ENCODE measurements around the gene ANO2.
A peak's percentile ranks its signal among the peaks of the same experiment; 100 is the strongest.

Gene ANO2

DNA sequence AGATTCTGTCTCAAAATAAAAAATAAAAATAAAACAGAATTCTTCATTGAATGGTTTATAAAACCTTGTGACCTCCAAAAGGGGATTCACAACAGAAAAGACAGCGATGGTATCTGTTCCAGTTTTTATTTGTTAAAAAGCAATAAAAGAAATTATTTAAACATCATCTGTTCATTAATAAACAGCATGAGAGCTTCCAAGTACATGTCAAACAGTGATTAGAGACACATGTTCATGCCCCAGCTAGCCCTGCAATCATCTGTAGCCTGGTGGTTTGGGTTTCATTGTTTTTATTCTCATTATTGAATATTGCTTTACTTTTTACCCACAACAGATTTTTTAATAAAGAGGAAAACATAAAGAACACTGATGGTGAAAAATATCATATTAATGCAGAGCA, 173.3 kb downstream of the ANO2 start:
- no peak for DNase-seq

DNA sequence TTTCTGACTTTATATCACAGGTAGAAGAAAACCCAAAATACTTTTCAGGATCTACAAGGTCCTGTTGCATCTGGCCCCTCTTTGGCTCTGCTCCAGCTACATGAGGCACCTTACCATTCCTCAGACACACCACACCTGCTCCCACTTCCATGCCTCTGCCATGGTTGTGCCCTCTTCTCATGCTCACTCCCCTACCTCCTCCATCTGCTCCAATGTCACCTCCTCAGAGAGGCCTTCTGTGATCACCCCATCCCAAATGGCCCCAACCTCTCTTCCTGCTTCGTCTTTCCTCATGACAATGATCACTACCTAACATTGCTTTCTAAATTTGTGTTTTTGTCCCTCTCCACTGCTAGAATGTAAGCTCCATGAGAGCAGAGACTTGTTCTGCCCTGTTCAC, 174.3 kb downstream of the ANO2 start:
- no peak for DNase-seq

DNA sequence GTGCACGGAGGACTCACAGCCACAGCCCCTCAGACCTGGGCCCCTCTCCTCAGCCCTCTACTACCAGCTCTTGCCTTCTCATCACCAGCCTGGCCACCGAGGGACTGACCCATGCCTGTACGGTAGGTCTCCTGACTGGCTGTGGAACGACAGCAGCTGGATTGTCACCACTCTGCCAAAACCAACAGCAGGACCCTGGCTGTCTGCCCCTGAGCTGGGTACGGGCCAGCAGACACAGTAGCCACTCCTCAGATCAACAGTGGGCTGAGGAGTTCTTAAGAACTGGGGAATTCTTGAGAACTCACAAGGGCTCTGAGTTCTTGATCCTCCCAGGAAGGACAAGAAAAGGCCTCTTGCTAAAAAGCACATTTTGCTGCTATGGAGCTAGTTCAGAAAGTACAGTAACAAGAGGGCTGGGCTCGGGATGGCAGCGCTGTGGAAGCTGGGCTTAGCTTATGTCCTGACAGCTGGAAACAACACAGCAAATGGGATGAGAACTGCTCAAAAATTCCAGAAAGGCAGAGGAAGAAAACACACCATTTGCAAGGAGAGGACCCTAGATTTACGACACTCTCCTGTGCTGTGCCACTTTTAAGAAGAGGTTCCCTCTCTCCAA, 176.4 kb downstream of the ANO2 start:
- no peak for DNase-seq

DNA sequence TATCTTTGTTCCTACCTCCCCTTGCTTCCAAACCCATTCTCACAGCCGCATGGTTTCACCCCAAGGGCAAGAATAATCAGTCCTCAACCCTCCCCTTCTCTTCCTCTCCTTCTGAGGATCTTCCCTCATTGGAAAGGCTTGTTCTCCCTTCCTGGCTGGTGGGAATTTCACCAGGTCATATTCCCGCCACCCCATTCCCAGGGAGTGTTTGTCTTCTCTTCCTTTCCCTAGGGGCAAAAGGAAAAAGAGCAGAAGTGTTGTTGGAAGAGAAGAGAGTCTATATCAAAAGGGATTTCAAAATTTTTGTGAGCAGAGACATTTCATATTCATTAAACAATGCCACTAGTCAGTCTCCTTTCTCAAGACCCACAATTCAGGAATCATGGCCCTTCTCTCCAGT, 176.9 kb downstream of the ANO2 start:
- DNase-seq = no peak

DNA sequence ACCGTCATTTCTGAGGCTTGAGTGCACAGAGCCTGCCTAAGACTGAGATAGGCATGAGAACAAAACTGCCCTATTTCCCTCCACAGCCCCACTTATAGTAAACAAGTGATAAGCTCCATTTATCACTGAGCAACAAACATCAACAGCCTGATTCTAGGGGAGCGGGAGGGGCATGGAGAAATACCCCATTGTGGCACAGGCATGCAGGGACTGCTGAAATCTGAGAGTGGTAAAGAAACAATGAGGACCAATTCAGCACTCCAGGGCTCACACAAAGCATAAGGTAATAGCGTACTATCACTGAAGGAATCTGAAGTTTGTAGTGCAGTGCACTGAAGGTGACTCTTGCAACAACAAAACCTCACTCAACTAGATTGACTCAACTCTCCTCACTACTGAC, 186.7 kb downstream of the ANO2 start:
- DNase-seq = no peak

DNA sequence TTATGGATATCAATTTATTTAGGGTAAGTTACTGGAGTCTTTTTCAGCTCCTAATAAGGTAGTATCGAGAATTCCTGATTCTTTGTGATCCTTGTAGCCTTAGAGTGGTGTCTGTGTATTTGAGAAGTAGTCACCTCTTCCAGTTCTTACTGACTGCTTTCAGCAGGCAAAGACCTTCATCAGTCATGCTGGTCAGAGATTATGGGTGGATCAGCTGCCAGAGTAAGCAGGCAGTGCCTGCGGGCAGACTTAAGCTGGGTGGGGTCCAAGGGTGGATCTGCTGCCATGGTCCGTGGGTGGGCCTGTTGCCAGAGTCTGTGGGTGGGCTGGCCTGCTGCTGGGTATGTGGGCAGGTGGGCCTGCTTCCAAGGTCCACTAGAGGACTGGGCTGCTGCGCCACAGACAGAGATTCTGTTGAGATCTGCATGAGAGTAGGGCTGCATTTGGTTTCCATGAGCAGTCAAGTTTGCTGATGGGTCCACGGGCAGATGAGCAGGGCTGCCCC, 188.7 kb downstream of the ANO2 start:
- DNase-seq = no peak

DNA sequence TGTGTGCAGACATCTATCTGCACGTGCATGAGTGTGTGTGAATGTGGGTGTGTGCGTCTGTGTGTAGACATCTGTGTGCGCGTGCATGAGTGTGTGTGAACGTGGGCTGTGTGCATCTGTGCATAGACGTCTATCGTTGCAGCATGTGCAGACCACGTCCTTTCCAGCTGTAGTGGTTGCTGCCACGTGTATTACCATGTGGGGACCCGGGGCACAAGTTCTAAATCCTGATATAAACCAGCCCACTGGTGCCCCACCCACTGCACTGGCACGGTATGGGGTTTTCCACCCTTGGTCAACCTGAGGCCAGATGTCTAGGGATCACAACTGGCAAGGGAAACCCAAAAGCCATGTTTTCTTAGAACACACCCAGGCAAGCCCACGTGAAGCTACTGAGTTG, 197.0 kb downstream of the ANO2 start:
- DNase-seq = no peak

DNA sequence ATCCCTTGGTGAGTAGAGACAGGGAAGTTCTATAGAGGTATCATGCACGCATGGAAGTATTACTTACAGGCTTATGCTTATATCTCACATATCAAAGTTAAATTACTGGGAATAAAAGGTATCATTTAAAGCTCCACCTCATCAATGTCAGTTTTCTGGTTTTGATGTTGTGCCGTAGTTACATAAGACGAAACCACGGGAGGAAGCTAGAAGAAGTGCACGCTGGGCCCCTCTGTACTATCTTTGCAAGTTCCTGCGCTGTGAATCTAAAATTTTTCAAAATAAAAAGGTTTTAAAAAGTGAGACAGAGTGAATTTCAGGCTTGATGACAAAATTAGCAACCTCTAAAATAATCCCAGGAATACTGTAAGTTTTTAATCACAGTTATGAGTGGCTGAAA, 198.1 kb downstream of the ANO2 start:
- no peak for DNase-seq

DNA sequence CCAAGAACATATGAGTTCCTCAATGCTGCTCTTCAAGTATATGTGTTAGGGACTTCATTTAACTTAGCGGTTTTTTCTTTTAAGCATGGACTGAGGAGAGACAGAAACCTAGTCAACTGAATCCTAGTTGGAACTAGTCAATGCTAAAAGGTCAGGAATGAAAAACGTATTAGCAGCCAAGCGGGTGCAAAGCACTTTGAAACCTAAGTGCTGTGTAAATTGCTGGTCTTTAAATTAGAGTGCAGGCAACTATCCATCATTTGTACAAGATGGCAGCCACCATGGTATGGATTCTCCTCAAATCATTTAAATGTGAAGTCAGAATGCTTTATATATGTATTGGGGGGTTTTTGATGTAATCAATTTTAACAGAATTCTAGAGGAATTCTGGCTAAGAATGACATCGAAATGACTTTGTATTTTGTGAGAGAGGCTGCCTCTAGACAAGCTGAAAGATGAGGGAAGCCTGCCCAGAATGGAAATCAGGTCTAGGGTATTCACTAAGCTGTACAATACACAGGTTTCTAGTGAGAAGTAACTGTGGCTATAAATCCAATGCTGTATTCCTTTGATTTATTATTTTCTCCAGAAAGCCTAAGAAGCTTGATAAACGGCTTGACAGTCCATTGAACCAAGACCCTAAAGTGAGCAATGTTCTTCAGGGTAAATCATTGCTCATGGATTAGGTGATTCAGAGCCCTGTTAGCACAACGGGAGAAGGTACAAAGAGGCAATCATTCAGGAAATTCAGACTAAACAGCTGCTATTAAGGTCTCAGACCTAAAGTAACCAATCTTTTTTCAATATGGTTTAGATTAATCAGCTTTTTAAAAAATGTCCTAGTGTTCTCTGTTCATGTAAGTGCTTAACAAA, 198.8 kb downstream of the ANO2 start:
- DNase-seq = no peak

DNA sequence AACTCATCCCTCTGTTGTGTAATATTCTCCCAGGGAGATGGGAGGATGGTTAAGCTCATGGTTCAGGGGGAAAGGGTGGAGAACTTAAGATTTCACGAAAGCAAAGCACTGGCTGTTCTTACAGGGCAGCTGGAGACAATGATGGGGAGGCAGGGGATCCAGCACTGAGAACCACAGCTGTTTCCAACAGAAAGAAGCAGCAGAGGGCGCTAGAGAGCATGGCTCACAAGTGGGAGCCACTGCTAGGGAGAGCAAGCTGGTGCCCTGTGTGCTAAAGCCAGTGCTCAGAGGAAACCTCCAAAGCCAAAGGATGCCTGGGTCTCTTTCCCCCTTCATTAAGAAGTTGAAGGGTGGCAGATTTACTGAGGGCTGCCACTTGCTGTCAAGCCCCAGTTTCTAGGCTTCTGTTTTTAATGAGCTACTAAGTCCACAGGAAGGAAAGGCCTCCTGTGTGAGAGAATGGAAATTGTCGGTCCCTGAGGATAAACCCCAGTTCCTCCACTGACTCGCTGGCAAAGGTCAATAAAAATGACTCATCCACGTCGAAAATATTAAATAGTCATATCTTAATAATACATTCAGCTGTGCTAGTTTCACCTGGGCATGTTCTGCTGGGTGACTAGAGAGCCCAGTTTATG, 199.7 kb downstream of the ANO2 start:
- DNase-seq = peak; percentile 66

DNA sequence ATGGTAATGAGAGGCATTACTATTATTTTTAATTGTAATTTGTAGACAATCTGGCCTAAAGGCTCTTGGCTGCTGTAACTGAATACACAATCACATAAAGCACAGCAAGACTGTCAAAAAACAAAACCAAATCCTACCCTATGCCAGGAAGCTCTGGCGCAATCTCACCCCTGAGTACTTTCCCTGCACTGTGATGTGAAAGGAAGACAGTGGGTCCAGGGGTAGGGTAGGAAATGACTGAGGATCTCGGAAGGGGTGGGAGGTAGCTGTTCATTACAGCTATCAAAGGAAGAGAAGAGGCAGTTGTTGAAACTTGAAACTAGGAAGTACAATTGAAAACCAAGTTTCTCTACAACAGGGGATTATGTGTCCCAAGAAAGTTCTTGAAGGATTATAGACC, 202.8 kb downstream of the ANO2 start:
- no peak for DNase-seq

DNA sequence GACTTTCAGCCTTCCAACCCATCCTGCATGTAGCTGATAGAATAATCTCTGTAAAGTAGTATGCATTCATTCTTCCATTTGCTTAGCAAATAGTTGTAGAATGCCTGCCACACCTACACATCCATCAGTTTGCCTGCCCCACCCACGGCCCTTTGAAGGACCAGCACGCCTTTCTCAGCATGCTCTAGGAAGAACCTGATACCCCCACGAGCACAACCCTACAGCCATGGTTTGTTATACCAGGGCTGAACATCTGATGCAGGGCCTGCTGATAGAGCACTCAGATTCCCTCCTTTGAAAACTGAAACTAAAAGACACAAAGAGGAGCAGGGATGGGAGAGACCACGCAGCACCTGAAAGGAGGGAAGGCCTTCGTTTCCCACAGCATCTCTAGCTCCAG, 205.1 kb downstream of the ANO2 start:
- no peak for DNase-seq

DNA sequence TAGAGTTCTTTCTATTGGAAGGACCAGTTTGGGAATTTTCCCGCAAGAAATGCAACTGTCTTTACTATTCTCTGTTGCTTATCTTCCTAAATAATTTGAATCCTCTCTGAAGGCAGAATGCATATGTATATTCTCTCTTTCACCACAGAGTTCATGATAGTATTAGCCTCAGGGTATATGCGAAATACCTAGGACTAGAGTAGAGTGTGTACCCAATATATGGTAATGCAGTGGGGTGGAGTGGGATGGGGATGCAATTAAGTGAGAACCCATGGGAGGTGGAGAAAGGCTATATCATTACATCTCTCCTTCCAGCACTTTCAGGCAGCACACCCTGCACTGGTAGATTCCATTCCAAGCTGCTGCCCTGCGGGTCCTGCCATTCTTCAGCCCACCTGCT, 207.3 kb downstream of the ANO2 start:
- DNase-seq = no peak

DNA sequence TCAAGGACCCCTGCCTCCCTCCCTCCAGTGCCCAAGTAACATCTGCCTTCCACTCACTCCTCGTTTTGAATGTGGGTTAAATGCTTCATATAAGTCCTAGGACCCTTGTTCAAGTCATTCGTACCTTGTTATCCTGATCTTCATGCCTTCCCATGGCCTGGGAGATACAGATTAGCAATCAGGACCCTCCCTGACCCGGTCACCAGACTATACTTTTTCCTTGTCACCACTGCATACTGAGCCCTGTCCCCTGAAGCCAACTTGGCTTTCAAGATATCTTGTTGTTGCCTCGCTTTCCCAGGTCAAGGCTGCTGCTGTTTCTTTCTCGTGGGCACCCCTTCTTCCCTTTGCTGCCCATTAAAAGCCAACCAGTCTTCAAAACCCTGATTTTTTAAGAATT, 208.5 kb downstream of the ANO2 start:
- no peak for DNase-seq

DNA sequence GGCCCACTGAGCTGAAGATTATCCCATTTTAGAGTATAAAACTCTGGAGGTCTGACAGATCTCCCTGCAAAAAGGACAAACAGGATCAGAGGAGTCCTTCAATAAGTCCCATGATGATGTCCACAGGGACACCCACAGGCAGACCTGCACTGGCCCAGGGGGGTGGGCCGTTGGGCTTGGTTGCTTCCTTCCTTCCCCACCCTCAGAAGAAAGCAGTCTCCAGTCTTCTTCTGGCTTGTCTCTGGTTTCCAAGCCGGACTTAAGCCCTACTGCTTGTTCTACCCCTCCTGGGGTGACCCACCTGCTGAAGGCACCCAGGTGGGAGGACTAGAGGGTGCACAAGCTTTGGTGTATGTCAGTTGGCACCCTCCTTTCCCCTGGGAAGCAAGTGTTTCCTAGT, 209.0 kb downstream of the ANO2 start:
- DNase-seq = no peak

DNA sequence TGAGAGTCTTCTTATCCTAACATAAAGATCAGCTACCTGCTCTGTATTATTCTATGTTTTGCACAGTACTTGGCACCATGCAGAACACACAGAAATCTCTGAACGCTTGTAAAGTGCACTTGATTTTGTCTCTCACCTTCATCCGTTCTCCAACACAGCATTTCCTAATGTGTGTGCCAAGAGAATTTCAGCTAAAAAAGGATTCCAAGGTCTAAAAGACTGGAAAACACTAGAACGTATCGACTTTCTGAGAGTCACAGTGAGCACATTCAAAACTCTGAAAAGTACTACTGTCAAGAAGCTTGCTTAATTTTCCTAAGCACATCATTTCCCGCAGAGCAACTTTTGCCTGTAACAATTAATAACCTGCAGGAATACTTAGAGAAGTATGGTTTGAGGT, 211.1 kb downstream of the ANO2 start:
- DNase-seq = no peak

DNA sequence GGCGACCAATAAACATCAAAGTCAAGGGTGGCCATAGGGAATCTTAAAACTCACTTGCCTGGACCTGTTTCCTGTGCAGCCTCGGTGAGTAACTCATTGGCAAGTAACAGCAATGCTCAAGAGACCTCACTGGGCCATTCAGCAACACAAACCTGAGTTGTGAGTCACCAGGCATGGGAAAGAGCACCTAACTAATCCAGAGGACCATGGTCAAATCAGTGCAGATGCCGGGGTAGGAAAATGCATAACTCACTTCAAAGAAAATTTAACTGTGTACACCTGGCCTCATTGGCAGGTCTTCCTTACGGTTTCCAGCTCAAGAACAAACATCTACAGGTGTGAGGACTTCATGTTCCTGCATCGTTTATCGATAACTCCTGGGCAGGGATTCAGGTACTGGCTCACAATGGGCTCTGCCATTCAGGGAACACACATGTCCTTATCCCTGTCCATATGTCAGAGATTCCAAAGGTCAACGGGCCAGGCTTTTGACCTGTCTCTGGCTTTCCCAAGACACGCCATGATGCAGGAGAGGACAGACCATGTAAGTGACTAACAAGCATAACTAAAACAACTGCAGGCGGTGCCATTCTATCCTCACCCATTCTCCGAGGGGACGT, 211.8 kb downstream of the ANO2 start:
- DNase-seq = no peak

DNA sequence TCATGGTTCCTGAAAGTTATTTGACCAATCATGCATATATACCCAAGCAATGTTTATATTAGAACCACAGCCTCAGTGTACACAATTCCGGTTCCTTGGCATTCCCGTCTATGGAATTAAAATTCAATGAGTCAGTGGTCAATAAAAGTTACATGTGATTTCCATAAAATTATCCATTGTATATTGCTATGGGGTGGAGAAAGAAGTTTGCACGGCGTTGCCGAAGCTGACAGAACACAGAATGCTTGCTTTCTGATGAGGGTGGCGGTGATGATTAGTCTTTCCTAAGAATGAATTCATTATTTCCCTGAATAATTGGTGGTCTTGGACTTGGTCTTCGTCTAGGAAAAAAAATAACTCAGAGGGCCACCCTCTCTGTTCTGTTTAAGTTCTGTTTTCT, 214.1 kb downstream of the ANO2 start:
- DNase-seq = no peak

DNA sequence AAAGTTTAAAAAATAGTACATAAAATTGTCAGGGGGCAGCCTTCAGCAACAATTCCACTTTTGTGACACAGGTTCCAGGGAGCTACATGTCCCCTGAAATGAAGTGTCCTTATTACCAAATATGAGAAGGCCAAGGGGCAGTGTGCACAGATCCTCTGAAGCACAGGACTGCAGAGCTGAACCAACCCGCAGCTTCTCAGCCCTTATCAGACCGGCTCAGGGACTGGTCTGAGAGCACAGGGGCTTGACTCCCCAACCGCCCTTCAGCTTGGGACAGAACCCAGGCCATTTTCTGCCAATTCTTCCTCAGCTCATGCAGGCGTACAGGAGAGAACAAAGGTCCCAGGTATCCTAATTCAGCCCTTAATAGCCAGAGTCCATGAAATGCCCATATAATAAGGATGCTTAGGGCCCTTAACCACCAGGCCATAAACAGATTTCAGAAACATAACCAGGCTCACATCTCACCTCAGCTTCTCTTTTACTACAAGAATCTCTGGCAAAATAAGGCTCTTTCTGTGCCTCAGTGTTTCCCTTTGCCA, 221.3 kb downstream of the ANO2 start:
- DNase-seq = no peak

DNA sequence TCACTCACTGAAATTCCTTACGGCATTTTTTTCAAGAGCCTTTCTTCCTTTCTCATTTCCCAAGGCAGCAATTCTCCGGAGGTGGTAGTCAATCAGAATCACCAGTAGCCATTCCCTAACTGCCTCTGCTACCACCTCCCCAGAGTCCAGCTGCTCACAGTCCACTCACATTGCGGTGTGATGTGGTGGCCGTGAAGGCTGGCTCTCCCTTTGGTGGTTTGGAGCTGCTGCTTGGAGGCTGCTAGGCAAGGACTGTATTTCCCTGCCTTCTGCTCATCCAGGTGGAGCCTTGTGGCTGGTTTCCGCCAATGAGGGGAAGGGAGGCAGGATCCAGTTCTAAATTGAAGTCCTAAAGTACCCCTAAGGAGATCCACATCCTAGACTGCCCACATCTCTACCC, 222.0 kb downstream of the ANO2 start:
- no peak for DNase-seq

DNA sequence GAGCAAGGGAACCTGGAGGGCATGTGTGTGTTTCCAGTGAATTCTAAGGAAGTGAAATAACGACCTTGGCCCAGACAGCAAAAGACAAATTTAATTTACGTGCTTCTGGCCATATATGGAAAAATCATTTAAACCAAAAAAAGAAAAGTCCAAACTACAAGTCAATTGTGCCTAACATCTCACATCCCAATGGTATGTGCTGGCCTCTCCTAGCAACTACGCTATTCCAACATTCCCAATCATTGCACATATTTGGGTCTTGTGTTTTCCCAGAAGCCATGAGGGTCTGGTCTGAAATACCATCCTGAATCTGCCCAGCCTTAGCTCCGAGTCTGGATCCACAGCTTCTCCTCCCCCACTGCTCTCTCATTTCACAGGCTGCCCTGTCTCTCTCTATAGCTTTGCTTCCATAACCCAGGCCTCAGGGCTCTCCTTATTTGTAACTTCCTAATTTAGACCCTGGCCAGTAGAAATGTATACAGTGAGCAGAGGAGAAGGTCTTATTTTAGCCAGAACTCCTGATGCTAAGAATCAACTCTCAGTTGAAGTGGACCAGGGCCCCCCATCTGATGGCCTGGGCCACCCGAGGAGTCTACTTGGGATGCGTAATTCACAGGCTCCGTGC, 224.6 kb downstream of the ANO2 start:
- DNase-seq = no peak

DNA sequence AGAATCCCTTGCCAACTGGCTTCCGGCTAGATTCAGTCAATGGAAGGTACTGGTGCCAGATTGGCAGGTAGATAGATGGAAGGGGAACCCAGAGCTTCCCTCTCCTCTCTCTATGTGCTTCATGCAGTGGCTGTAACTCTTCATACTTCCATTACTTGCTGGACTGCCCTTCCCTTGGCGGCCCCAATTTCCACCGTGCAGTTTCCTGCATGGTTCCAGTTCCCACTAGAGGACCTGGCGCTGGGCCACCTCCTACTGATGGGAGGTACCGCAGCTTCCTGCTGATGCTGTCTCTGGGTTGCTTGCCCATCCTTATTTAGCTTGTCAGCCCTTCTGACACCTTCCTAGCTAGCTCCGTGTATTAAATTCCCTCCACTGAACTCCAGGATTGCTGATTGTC, 226.4 kb downstream of the ANO2 start:
- DNase-seq = no peak

DNA sequence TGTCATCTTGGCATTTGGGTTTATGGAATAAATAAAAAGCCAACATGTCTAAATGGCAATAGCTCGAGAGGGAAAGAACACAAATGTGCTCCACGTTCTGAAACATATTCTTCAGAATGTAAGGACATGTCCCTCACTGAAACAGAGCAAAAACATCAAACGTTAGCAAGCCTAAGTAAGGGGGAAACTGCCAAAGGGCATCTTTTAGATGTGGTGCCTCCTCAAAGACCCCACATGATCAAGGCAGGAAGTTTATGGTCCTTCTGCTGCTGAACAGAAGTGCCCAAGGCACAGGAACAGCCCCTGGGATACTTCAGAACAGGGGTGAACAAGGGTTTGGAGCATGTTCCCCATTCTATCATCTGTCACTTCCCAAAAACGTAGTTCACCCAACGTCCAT, 227.0 kb downstream of the ANO2 start:
- no peak for DNase-seq
